Measurements from ENCODE around the gene DUS2.
"Not testable (repeated sequence)": the region's sequence is repeated elsewhere in the genome, so short reads cannot be mapped to it uniquely, and the experiment has no call there.

DUS2 gene

GRCh38 chr16:68113059-68113761, 90.1 kb downstream of the DUS2 start:
- no peak overlapping the region for H3K4me3 ChIP-seq (ENCODE audit: low read length)
- TF ChIP-seq CTCF (conservative IDR thresholded peaks at IDR 0.05; ENCODE audit: low read length), result no peak
- DNase-seq (ENCODE audit: low read depth), result no peak

GRCh38 chr16:68113765-68114240, 90.7 kb downstream of the DUS2 start:
- no peak for DNase-seq (ENCODE audit: low read depth)
- no peak overlapping the region for H3K4me3 ChIP-seq (ENCODE audit: low read length)
- TF ChIP-seq CTCF (conservative IDR thresholded peaks at IDR 0.05; ENCODE audit: low read length), result no peak

GRCh38 chr16:68114939-68115338, 91.9 kb downstream of the DUS2 start:
- H3K4me3 ChIP-seq (ENCODE audit: low read length), result not testable (repeated sequence)
- DNase-seq (ENCODE audit: low read depth), result peak; percentile 22

DNA sequence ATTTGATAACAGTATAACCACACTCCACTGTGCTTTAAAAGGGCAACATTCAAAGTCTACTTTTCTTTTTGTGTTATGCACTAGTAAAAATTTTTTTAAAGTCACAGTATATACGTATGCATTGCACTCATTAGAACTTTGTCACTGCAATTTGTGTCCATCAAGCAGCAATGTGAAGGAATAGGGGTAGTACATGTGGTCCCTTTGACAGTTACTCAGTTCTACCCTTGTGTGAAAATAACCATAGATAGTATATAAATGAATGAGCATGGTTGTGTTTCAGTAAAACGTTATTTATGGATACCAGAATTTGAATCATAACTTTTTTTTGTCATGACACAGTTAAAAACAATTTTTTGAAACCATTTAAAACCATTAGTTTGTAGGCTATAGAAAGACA, 92.8 kb downstream of the DUS2 start:
- no peak overlapping the region for H3K4me3 ChIP-seq (ENCODE audit: low read length)
- no peak for TF ChIP-seq CTCF (conservative IDR thresholded peaks at IDR 0.05; ENCODE audit: low read length)
- DNase-seq (ENCODE audit: low read depth), result no peak

- peak; percentile 59 for TF ChIP-seq CTCF (conservative IDR thresholded peaks at IDR 0.05; ENCODE audit: low read length)
- peak; percentile 29 for DNase-seq (ENCODE audit: low read depth)
- no peak overlapping the region for H3K4me3 ChIP-seq (ENCODE audit: low read length)
These were observed 93.3 kb downstream of the DUS2 start for GRCh38 chr16:68116256-68116867.

DNA sequence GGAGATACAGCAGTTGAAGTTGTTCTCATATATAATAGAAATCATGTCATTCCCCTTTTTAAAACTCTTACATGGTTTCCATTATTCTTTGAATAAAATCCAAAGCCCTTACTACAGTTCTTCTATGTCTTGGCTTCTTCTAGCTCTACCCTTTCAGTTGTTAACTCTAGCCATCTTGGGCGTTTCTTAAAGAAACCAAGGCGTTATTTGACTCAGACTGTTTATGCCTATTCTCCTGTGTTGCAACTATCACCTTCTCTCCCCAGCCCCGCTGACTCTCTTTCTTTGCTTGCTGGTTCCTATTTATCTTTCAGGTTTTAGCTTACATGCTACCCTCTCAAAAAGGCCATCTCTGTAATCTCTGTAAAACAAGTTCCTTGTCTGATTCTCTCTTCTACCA, 94.8 kb downstream of the DUS2 start:
- H3K4me3 ChIP-seq (ENCODE audit: low read length), result no peak overlapping the region
- no peak for TF ChIP-seq CTCF (conservative IDR thresholded peaks at IDR 0.05; ENCODE audit: low read length)
- no peak for DNase-seq (ENCODE audit: low read depth)

GRCh38 chr16:68118954-68119353, 95.9 kb downstream of the DUS2 start:
- DNase-seq (ENCODE audit: low read depth); H3K4me3 ChIP-seq (ENCODE audit: low read length): not testable (repeated sequence)

- H3K4me3 ChIP-seq (ENCODE audit: low read length); DNase-seq (ENCODE audit: low read depth): not testable (repeated sequence)
These were observed 97.4 kb downstream of the DUS2 start for GRCh38 chr16:68120496-68120895.
